Measurements from ENCODE around the gene NOL6. TPM values are rescaled to one million over a fixed set of nuclear protein-coding genes. Genes with fewer than 3 reads are reported as not detected.
"Not testable (repeated sequence)": the region's sequence is repeated elsewhere in the genome, so short reads cannot be mapped to it uniquely, and the experiment has no call there.

The NOL6 gene
- polyA plus RNA-seq, 4 donors = 24.1 to 28.6 (median 26.1) TPM

DNA sequence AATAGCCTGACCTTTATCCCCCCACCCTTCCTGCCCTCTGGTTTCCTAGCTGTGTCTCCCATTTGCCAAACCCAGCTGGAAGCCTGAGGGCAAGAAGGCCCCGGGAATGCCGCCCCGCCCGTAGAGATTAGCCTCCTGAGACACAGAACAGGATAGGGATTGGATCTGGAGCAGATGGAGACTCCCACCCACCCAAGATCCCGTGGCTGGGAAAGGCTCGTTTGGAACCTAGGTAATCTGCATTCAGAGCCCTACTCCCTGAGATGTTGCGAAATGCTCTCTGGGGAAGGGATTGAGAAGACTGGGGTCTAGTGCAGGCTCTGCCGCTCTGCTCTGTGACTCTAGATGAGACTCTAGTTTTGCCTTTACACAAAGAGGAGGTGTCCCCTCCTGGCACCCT lies 37.3 kb downstream of the NOL6 start:
- no peak for DNase-seq (ENCODE audit: low read depth in 4 of 4, low spot score in 3 of 4)

DNA sequence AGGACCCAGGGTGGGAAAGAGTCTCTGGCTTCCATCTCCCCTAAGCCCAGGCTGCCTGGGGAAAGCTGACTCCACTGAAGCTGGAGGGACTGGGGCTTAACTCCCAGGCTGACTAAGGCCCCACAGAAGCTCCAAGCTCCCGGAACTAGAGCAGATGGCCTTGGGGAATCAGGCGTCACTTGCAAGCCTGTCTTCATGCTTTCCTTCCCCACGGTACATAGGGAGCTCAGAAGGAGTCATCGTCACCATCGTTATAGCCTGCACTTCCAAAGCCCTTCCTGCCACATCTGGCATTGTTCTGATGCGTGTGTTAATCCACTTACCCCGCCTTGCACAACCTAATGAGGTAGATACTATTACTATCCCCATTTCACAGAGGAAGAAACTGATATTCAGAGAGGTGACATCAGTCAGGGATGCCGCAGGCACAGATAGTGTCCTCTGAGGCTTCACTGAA lies 37.9 kb downstream of the NOL6 start:
- no peak for DNase-seq (ENCODE audit: low read depth in 4 of 4, low spot score in 3 of 4)

DNA sequence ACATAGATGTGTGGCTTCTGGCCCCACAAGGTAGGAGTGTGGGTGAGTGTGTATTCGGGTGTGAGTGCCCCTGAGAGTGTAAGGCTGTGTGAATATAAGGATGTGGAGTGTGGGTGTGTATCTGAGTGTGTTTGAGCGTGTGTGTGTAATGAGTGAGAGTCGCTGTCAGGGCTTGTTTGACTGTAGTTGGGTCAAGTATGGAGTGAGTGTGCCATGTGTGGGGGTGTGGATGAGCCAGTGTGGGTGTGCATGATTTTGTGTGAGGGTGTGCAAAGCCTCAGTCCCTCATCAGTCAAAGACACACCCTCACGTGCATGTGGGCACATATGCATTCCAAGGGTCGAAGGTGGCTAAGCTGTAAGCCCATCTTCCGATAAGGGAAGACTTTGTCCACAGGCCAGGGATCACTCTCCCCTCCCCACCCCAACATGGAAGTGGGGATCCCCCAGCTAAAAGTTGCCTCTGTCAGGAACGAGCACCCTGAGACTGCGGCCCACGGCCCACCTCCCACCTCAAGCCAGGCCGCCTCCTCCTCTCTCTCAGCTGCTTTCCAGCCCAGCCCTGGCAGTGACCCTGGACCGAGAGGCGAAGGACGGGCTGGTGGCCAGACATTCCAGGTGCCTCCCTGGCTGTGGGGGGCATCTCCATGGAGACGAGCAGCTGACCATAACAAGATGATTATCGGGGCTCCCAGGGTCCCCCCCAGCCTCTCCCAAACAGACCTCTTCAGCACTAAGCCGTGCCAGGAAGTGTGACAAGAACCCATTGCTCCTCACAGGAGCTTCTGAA lies 39.2 kb downstream of the NOL6 start:
- DNase-seq (ENCODE audit: low read depth in 4 of 4, low spot score in 3 of 4) = no peak

DNA sequence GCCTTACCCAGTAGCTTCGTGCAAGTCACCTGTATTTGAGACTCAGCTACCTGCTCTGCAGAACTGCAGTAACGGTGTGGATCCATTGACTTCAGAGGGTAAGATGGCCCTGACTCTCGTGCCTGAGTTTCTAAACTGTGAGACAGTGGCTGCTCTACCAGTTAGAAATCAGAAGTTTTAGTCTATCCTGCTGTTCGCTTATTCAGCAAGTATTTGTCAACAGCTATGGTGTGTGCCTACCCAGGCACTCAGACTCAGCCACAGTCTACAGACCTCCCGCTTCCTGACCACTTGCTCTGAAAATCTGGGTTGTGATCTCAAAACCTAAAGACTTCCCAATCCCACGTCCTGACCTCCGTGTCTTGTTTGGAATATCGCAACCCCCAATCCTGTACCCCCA lies 39.9 kb downstream of the NOL6 start:
- no peak for DNase-seq (ENCODE audit: low read depth in 4 of 4, low spot score in 3 of 4)

DNA sequence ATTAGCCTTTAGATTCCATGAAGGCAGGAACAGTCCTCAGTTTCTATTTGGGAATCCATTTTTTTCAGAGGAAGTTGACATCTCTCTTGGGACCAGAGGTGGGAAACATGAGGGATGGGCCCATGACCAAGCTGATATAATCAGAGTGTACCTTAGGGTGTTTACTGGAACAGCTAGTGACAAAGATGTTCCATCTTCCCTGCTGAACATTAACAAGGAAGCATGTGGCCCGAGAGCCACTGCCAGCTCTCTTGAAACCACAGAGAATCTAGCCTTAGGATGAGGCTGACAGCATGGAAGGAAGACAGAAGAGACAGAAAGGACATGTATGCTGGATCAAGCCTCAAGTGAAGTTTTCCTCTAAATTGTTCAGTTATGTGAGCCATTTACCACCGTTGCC lies 42.3 kb downstream of the NOL6 start:
- no peak for DNase-seq (ENCODE audit: low read depth in 4 of 4, low spot score in 3 of 4)

DNA sequence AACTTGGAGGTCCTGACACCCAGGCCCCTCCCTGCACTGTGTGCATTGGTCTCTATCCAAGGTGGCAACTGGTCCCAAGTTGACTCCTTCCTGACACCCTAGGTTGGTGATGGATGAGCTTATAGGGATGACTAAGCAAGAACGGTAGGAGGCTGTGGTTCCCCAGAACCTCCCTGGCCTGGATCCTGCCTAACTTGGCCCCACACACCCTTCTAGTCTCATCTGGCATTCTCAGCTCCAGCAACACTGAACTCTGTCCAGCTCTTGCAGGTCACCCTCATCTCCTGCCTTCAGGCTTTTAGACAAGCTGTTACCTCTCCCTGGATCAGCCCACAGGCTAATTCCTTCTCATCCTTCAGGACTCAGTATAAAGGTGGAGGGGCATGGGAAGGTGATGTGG lies 42.8 kb downstream of the NOL6 start:
- no peak for DNase-seq (ENCODE audit: low read depth in 4 of 4, low spot score in 3 of 4)

DNA sequence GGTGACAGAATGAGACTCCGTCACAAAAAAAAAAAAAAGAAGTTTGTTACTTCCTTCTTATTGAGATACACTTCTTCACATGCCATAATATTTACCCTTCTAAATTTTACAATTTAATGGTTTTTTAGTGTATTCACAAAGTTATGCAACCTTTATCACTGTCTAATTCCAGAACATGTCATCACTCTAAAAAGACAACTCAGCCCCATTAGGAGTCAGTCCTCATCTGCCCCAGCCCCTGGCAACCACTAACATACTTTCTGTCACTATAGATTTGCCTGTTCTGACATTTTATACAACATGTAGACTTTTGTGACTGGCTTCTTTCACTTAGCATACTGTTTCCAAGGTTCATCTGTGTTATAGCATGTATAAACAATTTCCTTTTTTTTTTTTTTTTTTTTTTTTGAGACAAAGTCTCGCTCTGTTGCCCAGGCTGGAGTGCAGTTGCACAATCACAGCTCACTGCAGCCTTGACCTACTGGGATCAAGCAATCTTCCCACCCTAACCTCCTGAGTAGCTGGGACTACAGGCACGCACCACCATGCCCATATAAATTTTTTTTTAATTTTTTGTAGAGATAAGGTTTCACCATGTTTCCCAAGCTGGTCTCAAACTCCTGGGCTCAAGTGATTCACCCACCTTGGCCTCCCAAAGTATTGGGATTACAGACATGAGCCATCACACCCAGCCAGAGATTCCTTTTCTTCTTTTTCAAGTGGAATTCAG lies 44.3 kb downstream of the NOL6 start:
- no peak for DNase-seq (ENCODE audit: low read depth in 4 of 4, low spot score in 3 of 4)

DNA sequence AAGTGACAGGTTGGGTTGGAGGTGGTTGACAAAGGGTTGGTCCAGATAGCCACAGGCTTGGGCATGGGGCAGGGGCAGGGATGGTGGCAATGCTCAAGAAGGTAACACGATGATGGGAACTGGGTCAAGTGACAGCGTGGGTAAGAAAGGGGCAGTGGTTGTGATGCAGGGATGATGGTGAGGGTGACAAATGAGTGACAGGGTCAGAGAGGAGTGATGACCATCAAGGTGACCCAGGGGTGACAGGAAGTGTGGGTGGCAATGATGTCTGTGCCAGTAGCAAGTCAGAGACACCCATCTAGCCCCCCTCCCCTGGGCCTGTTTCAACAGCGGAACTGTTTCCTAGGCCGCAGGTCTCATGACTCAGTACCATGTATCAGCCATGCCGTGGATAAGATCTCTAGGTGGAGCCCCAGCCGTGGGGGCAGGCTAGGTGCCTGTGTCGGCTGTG lies 46.9 kb downstream of the NOL6 start:
- DNase-seq (ENCODE audit: low read depth in 4 of 4, low spot score in 3 of 4) = no peak

DNA sequence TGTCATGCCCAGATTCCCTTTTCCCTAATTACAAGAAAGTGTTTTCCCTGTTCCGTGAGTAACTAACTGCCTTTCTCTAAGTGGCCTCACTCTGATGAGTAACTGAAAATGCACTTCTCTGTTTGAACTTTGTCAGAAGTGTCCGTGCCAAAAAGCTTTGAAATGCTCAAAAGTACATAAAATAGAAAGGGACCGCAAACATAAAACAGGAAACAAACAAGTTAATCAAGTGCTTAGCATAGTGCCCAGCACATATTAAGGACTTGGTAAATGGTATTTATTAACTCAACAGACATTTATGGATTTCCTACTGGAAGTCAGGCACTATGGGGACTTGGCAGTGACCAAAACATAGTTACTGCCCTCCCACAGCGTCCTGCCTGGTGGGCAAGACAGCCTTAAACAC lies 48.6 kb downstream of the NOL6 start:
- DNase-seq (ENCODE audit: low read depth in 4 of 4, low spot score in 3 of 4) = no peak

DNA sequence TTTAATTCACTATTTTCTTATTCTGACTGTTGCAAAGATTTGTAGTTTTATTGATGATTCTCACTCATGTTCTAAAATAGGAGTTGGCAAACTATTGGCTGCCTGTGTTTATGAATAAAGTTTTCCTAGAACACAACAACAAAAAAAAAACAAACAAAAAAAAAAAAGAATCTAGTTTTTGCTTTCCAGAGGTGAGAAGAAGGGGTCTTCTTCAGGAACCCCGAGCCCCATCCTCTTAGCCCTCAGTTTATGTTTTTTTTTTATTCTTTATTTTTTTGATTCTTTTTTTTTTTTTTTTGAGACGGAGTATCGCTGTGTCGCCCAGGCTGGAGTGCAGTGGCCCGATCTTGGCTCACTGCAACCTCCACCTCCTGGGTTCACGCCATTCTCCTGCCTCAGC lies 49.2 kb downstream of the NOL6 start:
- not testable (repeated sequence) for DNase-seq (ENCODE audit: low read depth in 4 of 4, low spot score in 3 of 4)

DNA sequence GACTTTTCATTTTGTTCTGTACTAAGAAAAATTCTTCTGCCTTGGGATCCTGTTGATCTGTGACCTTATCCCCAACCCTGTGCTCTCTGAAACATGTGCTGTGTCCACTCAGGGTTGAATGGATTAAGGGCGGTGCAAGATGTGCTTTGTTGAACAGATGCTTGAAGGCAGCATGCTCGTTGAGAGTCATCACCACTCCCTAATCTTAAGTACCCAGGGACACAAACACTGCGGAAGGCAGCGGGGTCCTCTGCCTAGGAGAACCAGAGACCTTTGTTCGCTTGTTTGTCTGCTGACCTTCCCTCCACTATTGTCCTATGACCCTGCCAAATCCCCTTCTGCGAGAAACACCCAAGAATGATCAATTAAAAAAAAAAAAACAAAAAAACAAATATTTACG lies 49.7 kb downstream of the NOL6 start:
- DNase-seq (ENCODE audit: low read depth in 4 of 4, low spot score in 3 of 4) = not testable (repeated sequence)

DNA sequence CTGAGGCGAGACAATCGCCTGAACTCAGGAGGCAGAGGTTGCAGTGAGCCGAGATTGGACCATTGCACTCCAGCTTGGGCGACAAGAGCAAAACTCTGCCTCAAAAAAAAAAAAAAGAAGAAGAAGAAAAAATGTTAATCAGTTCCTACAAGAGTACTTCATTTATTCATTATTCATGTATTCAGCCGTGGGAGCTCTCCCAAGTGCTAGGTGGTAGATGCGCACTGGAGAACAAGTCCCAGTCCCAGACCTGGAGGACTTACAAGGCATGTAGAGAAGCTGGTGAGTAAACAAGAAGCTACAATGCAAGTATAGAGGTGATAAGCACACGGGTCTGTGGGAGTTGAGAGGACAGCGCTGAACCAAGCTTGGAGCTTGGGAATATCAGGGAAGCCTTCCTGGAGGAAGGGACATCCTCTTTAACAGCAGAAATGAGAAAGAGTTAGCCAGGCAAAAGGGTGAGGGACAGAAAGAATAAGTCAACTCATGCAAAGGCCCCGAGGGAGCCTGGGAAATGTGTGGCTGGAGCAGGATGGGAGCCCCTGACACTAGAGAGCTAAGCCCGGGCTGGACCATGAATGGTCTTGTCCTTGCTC lies 53.9 kb downstream of the NOL6 start:
- DNase-seq (ENCODE audit: low read depth in 4 of 4, low spot score in 3 of 4) = no peak

DNA sequence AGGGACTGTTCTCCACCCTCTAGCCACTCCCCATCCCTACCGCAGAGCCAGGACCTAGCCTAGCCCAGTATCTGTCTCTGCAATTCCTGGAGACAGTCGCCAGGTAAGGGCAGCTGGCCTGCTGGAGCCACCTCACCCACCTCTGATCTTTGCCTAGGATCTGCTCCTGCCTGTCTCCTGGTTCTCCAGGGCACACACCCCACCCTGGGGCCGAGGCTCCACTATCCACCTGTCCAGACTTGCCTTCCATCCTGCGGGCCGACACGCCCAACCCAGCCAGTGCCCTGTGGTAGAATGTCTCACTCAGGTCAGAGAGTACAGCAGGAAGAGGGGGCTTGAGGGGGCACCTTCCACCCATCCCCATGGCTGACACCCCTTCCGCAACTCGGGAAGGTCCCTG lies 55.6 kb downstream of the NOL6 start:
- no peak for DNase-seq (ENCODE audit: low read depth in 4 of 4, low spot score in 3 of 4)

DNA sequence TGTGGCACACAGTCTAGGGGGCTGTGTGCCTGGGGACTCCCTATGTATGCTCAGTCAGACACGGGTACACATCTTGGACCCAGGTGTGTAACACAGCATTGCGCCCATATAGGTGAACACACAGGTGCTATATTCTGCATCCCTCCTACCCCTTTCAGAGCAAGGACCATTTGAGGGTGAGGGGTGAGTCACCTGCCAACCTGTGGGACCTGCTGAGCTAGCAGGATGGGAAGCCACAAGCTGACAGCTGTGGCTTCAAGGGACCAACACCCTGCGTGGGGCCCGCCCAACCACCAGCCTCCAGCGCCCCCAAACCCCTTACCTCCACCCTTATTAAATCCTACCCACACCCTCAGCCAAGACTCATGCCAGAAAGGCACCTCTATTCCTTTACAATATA lies 56.7 kb downstream of the NOL6 start:
- DNase-seq (ENCODE audit: low read depth in 4 of 4, low spot score in 3 of 4) = no peak

DNA sequence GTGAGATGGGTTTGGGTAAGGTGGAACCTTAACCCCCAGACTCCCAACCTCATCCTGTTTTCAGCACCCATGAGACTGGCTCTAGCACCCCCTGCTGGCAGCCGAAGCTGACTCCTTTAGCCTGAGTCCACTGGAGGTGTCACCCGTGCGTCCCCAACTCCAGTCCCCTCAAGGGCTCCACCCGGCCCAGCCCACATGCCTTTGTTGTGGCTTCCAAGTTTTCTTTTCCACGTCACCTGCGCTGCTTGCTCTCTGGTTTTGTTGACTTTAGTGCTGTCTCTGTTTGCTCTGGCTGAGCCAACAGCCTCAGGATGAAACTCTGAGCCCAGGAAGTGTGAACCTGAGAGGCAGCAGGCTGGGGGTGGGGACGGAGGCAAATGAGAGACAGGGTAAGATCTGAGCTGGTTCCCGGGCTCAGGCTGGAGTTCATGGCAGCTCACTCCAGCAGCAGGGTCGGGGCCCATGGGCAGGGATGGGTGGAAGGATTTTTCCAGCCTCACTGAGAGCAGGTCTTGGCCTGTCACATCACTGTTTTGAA lies 58.2 kb downstream of the NOL6 start:
- no peak for DNase-seq (ENCODE audit: low read depth in 4 of 4, low spot score in 3 of 4)

DNA sequence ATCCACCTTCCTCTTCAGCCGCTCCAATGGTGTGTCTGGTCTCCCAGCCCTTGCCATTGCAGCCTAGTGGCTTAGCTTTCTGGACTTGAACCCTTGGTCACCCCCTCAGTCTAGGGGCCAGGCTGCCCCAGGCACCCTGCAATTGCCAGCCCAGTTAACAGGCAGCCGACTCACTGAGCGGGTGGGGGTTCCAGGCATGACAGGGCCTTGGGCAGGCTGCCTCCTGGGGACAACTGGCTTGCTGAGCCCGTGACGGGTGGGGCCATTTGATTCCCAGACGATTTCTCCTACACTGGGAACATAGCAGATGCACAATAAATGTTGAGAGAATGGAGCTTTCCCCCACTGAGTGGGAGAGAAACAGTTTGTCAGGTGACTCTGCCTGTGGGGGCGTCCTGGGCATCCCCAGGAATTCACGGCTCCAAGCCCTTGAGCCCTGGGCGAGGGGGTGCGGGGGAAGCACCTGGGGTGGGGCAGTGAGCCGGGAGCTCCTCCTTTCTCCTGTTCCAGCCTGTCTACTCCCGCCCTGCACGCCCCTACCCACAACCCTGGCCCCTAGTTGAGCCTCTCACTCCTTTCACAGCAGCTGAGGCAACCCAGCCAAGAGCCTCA lies 58.7 kb downstream of the NOL6 start:
- no peak for DNase-seq (ENCODE audit: low read depth in 4 of 4, low spot score in 3 of 4)

DNA sequence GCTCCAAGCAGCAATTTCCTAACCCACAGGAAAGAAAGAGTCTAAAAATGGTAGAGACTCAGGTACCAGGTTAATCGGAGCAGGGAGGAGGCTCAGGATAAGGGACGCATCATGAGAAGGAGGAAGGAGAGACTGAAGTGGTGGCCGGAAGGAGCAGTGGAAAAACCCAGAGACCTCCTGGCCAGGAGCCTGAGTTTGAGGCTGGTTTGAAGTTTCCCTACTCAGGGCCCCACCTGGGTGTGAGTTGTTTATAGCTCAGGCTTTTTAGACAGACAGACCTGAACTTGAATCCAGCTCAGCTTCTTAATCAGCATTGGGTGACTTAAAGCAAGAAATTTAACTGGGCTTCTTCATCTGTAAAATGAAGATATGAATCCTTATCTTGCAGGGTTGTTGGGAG lies 59.5 kb downstream of the NOL6 start:
- no peak for DNase-seq (ENCODE audit: low read depth in 4 of 4, low spot score in 3 of 4)

Data from left renal pelvis (tissue), 4 donors.